ENCODE data around the gene PRKAG2.

The PRKAG2 gene

DNA sequence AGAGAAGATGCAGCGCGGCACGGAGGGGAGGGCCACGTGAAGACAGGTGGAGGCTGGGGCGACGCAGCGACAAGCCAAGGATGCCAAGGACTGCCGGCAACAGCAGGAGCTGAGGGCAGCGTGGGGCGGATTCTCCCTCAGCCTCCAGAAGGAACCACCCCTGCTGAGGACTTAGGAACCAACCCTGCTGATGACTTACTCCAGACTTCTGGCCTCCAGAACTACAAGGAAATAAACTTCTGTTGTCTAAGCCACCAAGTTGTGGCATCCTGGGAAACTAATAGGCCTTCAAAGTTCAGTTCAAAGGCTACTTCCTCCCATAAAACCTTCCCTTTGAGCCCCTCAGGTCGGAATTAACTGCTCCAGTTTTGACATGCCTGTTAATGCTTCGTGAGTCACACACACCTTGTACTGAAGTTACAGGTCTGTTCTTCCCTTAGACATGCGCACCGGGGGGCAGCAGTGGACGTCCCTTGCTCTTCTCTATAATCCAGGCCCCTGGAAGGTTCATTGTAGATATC lies 268.8 kb downstream of the PRKAG2 start:
- TF ChIP-seq NFIC (IDR thresholded peaks at IDR 0.05) (no peak), RAD21 (IDR thresholded peaks at IDR 0.05; ENCODE audit: low read depth) (0 out of 2 replicates have a peak, but pooled peaks have one; percentile 10), TCF12 (IDR thresholded peaks at IDR 0.05; ENCODE audit: low read depth) (no peak), CEBPB (IDR thresholded peaks at IDR 0.05) (no peak)

DNA sequence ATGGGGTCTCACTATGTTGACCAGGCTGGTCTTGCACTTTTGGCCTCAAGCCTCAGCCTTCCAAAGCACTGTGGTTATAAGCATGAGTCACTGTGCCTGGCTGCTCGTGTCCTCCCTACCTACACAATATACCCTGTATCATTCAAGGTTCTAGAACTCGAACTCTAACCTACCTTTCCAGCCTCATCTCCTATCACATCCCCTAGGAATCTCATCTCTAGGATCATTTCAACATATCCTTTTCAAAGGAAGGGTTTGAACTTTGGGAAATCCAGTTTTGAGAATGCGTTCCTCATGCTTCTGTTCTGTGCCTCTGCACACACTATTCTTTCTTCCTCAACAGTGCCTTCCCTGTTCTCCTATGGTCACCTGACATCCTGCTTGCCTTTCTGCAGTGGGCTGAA lies 269.4 kb downstream of the PRKAG2 start:
- TF ChIP-seq, protein P1, sequence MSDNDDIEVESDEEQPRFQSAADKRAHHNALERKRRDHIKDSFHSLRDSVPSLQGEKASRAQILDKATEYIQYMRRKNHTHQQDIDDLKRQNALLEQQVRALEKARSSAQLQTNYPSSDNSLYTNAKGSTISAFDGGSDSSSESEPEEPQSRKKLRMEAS (IDR thresholded peaks at IDR 0.05) = no peak
- no peak for TF ChIP-seq TAF1 (IDR thresholded peaks at IDR 0.05; ENCODE audit: low read depth)
- TF ChIP-seq EGR1 (IDR thresholded peaks at IDR 0.05) = no peak
- TF ChIP-seq EP300 (IDR thresholded peaks at IDR 0.05; ENCODE audit: borderline replicate concordance) = no peak
- TF ChIP-seq CEBPB (IDR thresholded peaks at IDR 0.05) = no peak
- TF ChIP-seq, protein P2, sequence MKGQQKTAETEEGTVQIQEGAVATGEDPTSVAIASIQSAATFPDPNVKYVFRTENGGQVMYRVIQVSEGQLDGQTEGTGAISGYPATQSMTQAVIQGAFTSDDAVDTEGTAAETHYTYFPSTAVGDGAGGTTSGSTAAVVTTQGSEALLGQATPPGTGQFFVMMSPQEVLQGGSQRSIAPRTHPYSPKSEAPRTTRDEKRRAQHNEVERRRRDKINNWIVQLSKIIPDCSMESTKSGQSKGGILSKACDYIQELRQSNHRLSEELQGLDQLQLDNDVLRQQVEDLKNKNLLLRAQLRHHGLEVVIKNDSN (IDR thresholded peaks at IDR 0.05) = no peak
- TF ChIP-seq TCF12 (IDR thresholded peaks at IDR 0.05; ENCODE audit: low read depth) = no peak
- TF ChIP-seq TEAD4 (IDR thresholded peaks at IDR 0.05) = no peak
- no peak for TF ChIP-seq ZBTB7A (IDR thresholded peaks at IDR 0.05; ENCODE audit: low read depth)
- TF ChIP-seq NFIC (IDR thresholded peaks at IDR 0.05) = no peak
- TF ChIP-seq, protein P3, sequence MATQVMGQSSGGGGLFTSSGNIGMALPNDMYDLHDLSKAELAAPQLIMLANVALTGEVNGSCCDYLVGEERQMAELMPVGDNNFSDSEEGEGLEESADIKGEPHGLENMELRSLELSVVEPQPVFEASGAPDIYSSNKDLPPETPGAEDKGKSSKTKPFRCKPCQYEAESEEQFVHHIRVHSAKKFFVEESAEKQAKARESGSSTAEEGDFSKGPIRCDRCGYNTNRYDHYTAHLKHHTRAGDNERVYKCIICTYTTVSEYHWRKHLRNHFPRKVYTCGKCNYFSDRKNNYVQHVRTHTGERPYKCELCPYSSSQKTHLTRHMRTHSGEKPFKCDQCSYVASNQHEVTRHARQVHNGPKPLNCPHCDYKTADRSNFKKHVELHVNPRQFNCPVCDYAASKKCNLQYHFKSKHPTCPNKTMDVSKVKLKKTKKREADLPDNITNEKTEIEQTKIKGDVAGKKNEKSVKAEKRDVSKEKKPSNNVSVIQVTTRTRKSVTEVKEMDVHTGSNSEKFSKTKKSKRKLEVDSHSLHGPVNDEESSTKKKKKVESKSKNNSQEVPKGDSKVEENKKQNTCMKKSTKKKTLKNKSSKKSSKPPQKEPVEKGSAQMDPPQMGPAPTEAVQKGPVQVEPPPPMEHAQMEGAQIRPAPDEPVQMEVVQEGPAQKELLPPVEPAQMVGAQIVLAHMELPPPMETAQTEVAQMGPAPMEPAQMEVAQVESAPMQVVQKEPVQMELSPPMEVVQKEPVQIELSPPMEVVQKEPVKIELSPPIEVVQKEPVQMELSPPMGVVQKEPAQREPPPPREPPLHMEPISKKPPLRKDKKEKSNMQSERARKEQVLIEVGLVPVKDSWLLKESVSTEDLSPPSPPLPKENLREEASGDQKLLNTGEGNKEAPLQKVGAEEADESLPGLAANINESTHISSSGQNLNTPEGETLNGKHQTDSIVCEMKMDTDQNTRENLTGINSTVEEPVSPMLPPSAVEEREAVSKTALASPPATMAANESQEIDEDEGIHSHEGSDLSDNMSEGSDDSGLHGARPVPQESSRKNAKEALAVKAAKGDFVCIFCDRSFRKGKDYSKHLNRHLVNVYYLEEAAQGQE (IDR thresholded peaks at IDR 0.05; ENCODE audit: low read depth) = no peak
- no peak for TF ChIP-seq CREB1 (IDR thresholded peaks at IDR 0.05; ENCODE audit: low read depth)
- no peak for TF ChIP-seq YY1 (IDR thresholded peaks at IDR 0.05; ENCODE audit: low read depth)
- no peak for TF ChIP-seq FOXM1 (IDR thresholded peaks at IDR 0.05; ENCODE audit: borderline replicate concordance, low read depth)
- no peak for TF ChIP-seq RAD21 (IDR thresholded peaks at IDR 0.05; ENCODE audit: low read depth)

DNA sequence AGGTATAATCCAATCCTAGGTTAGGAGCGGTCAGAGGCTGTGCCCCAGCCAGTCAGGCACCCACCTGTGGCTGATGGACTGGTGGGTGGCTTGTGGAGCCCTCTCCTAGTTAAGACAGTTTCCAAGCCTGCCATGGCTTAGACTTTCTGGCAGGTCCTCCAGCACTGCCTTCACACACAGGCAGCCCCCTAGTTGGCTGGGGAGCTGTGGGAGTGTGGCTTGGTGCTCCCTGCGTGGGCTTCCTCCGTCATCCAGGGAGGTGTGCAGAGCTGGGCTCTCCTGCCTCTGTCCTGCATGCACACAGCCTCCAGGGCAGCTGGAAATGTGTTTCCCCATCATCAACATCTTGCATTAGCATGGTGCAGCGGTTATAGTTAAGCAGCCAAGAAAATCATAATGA lies 273.0 kb downstream of the PRKAG2 start:
- TF ChIP-seq EP300 (IDR thresholded peaks at IDR 0.05; ENCODE audit: borderline replicate concordance) = no peak
- no peak for TF ChIP-seq CREB1 (IDR thresholded peaks at IDR 0.05; ENCODE audit: low read depth)
- no peak for TF ChIP-seq RAD21 (IDR thresholded peaks at IDR 0.05; ENCODE audit: low read depth)
- no peak for TF ChIP-seq EGR1 (IDR thresholded peaks at IDR 0.05)
- no peak for TF ChIP-seq TAF1 (IDR thresholded peaks at IDR 0.05; ENCODE audit: low read depth)

DNA sequence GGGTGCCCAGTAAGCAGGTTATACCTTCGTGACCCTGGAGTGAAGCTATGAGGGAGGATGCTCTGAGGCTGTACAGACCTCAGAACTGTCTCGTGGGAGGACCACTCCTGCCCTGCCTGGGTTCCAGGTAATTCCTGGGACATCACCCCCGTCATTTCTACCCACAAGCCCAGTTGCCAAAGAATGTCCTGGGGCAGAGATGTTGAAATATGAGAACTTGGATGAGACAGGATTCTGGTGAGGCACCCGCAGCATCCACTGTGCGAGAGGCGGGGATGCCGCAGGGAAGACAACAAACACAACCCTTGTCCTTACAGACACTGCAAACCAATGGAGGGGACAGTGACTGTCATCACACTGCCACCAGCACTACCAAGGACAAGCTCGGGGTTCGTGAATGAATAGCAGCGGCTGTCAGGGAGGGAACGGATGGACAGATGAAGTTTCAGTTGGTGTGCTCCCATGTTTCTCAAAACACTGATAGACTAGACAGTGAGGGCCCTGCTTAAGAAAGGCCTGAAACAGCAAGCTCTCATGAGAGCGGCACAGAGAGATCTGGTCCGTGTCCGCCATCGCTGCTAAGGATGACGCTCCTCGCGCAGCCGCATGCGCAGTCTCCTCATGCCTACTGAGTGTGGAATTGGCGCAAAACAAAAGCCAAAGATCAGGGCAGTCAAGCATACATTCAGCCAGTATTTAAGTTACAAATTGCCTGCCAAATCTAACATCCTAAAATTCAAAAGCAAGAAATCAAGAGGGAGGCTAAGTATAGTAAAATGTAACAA lies 275.2 kb downstream of the PRKAG2 start:
- no peak for TF ChIP-seq FOXM1 (IDR thresholded peaks at IDR 0.05; ENCODE audit: borderline replicate concordance, low read depth)
- TF ChIP-seq, protein P1 (IDR thresholded peaks at IDR 0.05) = no peak
- TF ChIP-seq EGR1 (IDR thresholded peaks at IDR 0.05) = no peak
- TF ChIP-seq CREB1 (IDR thresholded peaks at IDR 0.05; ENCODE audit: low read depth) = no peak
- TF ChIP-seq CEBPB (IDR thresholded peaks at IDR 0.05) = no peak
- no peak for TF ChIP-seq RAD21 (IDR thresholded peaks at IDR 0.05; ENCODE audit: low read depth)
- TF ChIP-seq TAF1 (IDR thresholded peaks at IDR 0.05; ENCODE audit: low read depth) = no peak
- TF ChIP-seq TCF12 (IDR thresholded peaks at IDR 0.05; ENCODE audit: low read depth) = no peak
- no peak for TF ChIP-seq ZBTB7A (IDR thresholded peaks at IDR 0.05; ENCODE audit: low read depth)
- TF ChIP-seq TEAD4 (IDR thresholded peaks at IDR 0.05) = no peak
- TF ChIP-seq, protein P3 (IDR thresholded peaks at IDR 0.05; ENCODE audit: low read depth) = no peak
- TF ChIP-seq, protein P2 (IDR thresholded peaks at IDR 0.05) = no peak
- no peak for TF ChIP-seq NFIC (IDR thresholded peaks at IDR 0.05)
- no peak for TF ChIP-seq YY1 (IDR thresholded peaks at IDR 0.05; ENCODE audit: low read depth)
- no peak for TF ChIP-seq EP300 (IDR thresholded peaks at IDR 0.05; ENCODE audit: borderline replicate concordance)

DNA sequence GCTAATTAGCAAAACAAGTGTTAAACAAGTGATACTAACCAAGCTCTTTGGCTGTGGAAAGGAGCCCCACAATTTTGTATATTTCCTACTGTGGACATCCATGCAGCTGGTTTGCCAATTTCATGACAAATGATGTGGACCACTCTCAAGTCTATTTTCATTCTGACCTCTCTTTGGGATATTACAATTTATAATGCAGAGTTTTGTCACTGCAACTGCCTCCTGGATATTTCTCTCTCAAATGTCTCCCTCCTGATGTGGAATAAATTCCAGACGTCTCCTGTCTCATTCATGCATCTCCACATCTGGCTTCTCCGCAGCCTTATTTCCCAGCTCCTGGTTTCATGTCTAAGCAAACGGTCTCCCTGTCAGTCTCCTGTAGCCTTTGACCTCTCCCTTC lies 276.6 kb downstream of the PRKAG2 start:
- TF ChIP-seq TCF12 (IDR thresholded peaks at IDR 0.05; ENCODE audit: low read depth) (no peak), TEAD4 (IDR thresholded peaks at IDR 0.05) (no peak), CREB1 (IDR thresholded peaks at IDR 0.05; ENCODE audit: low read depth) (no peak), YY1 (IDR thresholded peaks at IDR 0.05; ENCODE audit: low read depth) (no peak), ZBTB7A (IDR thresholded peaks at IDR 0.05; ENCODE audit: low read depth) (no peak)
